HepG2 (cell line): ENCODE data around the gene NKX3-2. TPM values are rescaled to one million over a fixed set of nuclear protein-coding genes. Genes with fewer than 3 reads are reported as not detected.

Experiments
- ATAC-seq: fragments of 200-7000 bp; cut with Tn5 transposase; 3 replicates; pipeline ENCODE4 v1.9.1; 2020; ENCODE audit warnings: mild to moderate bottlenecking, moderate library complexity
- BruUV-seq: library from RNA; stranded (reverse); fragments of 400-500 nt; replicated peaks from 2 replicates; lab custom pipeline; 2021; lab: Mats Ljungman, UMichigan
- CTCF ChIA-PET: fragments of 300-600 bp; formaldehyde crosslinking; extraction: SDS; loops from one replicate; lab custom pipeline; 2021; ENCODE audit warnings: low total read pairs, inconsistent platforms, low intra/inter-chr PET ratio; lab: Yijun Ruan, JAX
- POLR2A ChIA-PET: fragments of 350-600 bp; sonication (Branson Sonifier 250); formaldehyde crosslinking; loops from one replicate; lab custom pipeline; 2020; ENCODE audit warnings: antibody characterized with exemption, inconsistent platforms; lab: Yijun Ruan, JAX
- DNase-seq: peaks from one replicate; pipeline ENCODE4 v3.0.0-alpha.2; 2015; ENCODE audit warnings: low spot score
- FAIRE-seq: peaks from 3 replicates; lab custom pipeline; 2011; peaks lifted over from hg19 to GRCh38; lab: Jason Lieb, UNC
- H2AFZ ChIP-seq: one replicate; pipeline ENCODE4 v1.6.1; 2011; ENCODE audit warnings: low read length, inconsistent platforms
- H3K27ac ChIP-seq: fragments of 300-600 bp; 3 replicates; pipeline ENCODE4 v1.8.0; 2011; ENCODE audit warnings: mixed run types, mild to moderate bottlenecking, mixed read lengths, low read length, inconsistent platforms; ENCODE audit not compliant: insufficient read depth; ENCODE audit errors: extremely low read length
- H3K27me3 ChIP-seq, 2 experiments: fragments of 200-600 bp in 1 of 2; 2 replicates in 1 of 2; 3 replicates in 1 of 2; pipeline versions ENCODE4 v1.6.0 to v1.8.0; 2011; ENCODE audit warnings: low read length in 2 of 2, mild to moderate bottlenecking in 2 of 2, moderate library complexity in 2 of 2, inconsistent platforms in 1 of 2; ENCODE audit not compliant: insufficient read depth in 2 of 2, control insufficient read depth in 1 of 2
- H3K36me3 ChIP-seq, 2 experiments: fragments of 200-600 bp in 1 of 2; replicated peaks in 1 of 2; 2 replicates in 1 of 2; 3 replicates in 1 of 2; pipeline versions ENCODE4 v1.5.1 to v1.8.0; 2011; ENCODE audit warnings: low read length in 2 of 2, inconsistent platforms in 1 of 2; ENCODE audit not compliant: insufficient read depth in 2 of 2, control insufficient read depth in 1 of 2
- H3K4me1 ChIP-seq: 2 replicates; pipeline ENCODE4 v1.5.1; 2012; ENCODE audit warnings: low read length, inconsistent platforms; ENCODE audit not compliant: insufficient read depth
- H3K4me2 ChIP-seq: 2 replicates; pipeline ENCODE4 v1.6.0; 2011; ENCODE audit warnings: low read depth, low read length, inconsistent platforms
- H3K4me3 ChIP-seq, 3 experiments: fragments of 200-600 bp in 1 of 3; sonication (generic), shearing (Covaris generic) in 1 of 3; replicated peaks in 1 of 3; 2 replicates each; pipeline ENCODE4 v1.5.1; 2011 to 2016; ENCODE audit warnings: low read length in 3 of 3, inconsistent platforms in 2 of 3, low read depth in 2 of 3, mild to moderate bottlenecking in 2 of 3, control low read depth in 1 of 3, mixed read lengths in 1 of 3; ENCODE audit not compliant: insufficient read depth in 1 of 3
- H3K79me2 ChIP-seq: one replicate; pipeline ENCODE4 v1.6.1; 2011; ENCODE audit warnings: low read length, inconsistent platforms; ENCODE audit not compliant: insufficient read depth
- H3K9ac ChIP-seq: 2 replicates; pipeline ENCODE4 v1.6.0; 2011; ENCODE audit warnings: mild to moderate bottlenecking, low read depth, low read length, inconsistent platforms; ENCODE audit not compliant: insufficient read depth
- H3K9me3 ChIP-seq: 2 replicates; pipeline ENCODE4 v1.5.1; 2012; ENCODE audit warnings: mild to moderate bottlenecking, low read length
- H4K20me1 ChIP-seq: 2 replicates; pipeline ENCODE4 v1.6.0; 2011; ENCODE audit warnings: inconsistent platforms, mild to moderate bottlenecking, low read length, moderate library complexity; ENCODE audit not compliant: insufficient read depth
- CBX1 ChIP-seq: IDR thresholded peaks from one replicate; pipeline ENCODE4 v1.6.1; 2016; ENCODE audit warnings: antibody characterized with exemption, low read depth
- CREB3 ChIP-seq: sonication (generic); formaldehyde crosslinking; IDR thresholded peaks from 2 replicates; pipeline ENCODE4 v1.5.0; 2020; ENCODE audit warnings: missing genetic modification reagents
- CSRNP2 ChIP-seq: sonication (generic); formaldehyde crosslinking; conservative IDR thresholded peaks from 2 replicates; pipeline ENCODE4 v1.8.0; 2022; ENCODE audit warnings: low read depth, missing genetic modification reagents
- FOXK2 ChIP-seq: fragments of 450-650 bp; IDR thresholded peaks from 2 replicates; pipeline ENCODE4 v1.6.1; 2016
- HMGXB4 ChIP-seq, 2 experiments: sonication (generic) in 1 of 2; formaldehyde crosslinking in 1 of 2; IDR thresholded peaks; 2 replicates each; pipeline versions ENCODE4 v1.4.0 to v1.6.1; 2018 to 2020; ENCODE audit warnings: missing genetic modification reagents in 2 of 2, borderline replicate concordance in 1 of 2, low read depth in 1 of 2, mild to moderate bottlenecking in 1 of 2, missing biosample characterization in 1 of 2
- HNRNPL ChIP-seq: fragments of 200-400 bp; formaldehyde crosslinking; IDR thresholded peaks from 2 replicates; pipeline ENCODE4 v1.6.1; 2017; ENCODE audit warnings: mild to moderate bottlenecking, low read depth, low read length
- SNAPC4 ChIP-seq: sonication (generic); formaldehyde crosslinking; IDR thresholded peaks from 2 replicates; pipeline ENCODE4 v1.4.0; 2020; ENCODE audit warnings: mild to moderate bottlenecking, missing genetic modification reagents
- WGBS: methylation state at CpG from one replicate; pipeline ENCODE4 v1.1.6; 2017; ENCODE audit warnings: low lambda C conversion rate; 5-methylcytosine and 5-hydroxymethylcytosine counted together
- in situ Hi-C: cut with HindIII; loops from 2 replicates; pipeline ENCODE4 v1.10.0; 2017; ENCODE audit warnings: low pct_unique_long_range_greater_than_20kb; ENCODE audit not compliant: extremely low pct_ligation_motif_present
- intact Hi-C: fragments of 100-400 bp; cut with micrococcal nuclease; formaldehyde crosslinking; loops from one replicate; pipeline ENCODE4 v1.10.0; 2022; ENCODE audit not compliant: unreplicated experiment
- polyA plus RNA-seq, 8 experiments: library from polyadenylated mRNA; depleted of rRNA in 3 of 8; stranded (reverse) in 7 of 8; unstranded in 1 of 8; fragments of >200 nt; fragmentation: Illumina TruSeq in 4 of 8; extraction: Trizol in 4 of 8; gene quantifications; 2 replicates each; pipeline versions ENCODE4 v1.2.1 to v1.2.3, GENCODE V29; 2011 to 2016; ENCODE audit warnings: low read depth in 4 of 8, missing spikeins in 1 of 8, mixed read lengths in 1 of 8; ENCODE audit not compliant: insufficient read depth in 1 of 8
- total RNA-seq, 5 experiments: library from RNA; depleted of rRNA; stranded (reverse); fragments of >200 nt; fragmentation: Illumina TruSeq; extraction: Trizol; gene quantifications; 2 replicates each; pipeline ENCODE4 v1.2.3, GENCODE V29; 2016; ENCODE audit warnings: low read depth in 1 of 5
- TF ChIP-seq, protein P1 (sequence below): sonication (generic); formaldehyde crosslinking; IDR thresholded peaks from 2 replicates; pipeline ENCODE4 v1.4.0; 2020; ENCODE audit warnings: missing genetic modification reagents, borderline replicate concordance
- TF ChIP-seq, protein P2 (sequence below): IDR thresholded peaks from 2 replicates; pipeline ENCODE4 v1.6.1; 2016; ENCODE audit warnings: mild to moderate bottlenecking, missing biosample characterization, missing genetic modification reagents

The NKX3-2 gene
- total and polyA plus RNA-seq, 2 of the 13 experiments (the other 11 are each of a cell fraction or from before 2014, with no cell fraction given), result 0.07 to 0.13 TPM

DNA sequence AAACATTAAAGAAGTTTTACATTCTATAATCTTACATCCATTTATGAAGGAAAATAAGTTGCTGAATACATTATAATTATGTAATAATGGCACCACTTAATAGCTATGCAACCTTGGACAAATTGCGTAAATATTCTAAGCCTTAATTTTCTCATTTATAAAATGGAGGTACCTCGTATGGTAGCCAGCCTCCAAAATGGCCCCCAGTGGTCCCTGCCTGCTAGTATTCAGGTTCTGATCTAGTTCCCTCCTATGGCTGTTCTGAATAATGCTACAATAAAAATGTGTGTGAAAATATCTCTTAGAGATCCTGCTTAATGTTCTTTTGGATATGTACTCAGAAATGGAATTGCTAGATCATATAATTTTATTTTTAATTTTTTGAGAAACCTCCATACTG lies 11.0 kb upstream of the NKX3-2 start:
- no peak for DNase-seq
- H3K4me2 ChIP-seq, result no peak overlapping the region
- no peaks in the 10 kb centered on the region for H3K4me1 ChIP-seq
- FAIRE-seq, result no peak
- H3K36me3 ChIP-seq, result no peaks in the 10 kb centered on the region
- no peak overlapping the region for H3K27ac ChIP-seq
- CTCF ChIA-PET, result no interaction called here
- H3K9ac ChIP-seq, result no peak overlapping the region
- ATAC-seq, result no peak
- H3K9me3 ChIP-seq, result no peaks in the 10 kb centered on the region
- intact Hi-C loops (no loop called here), in situ Hi-C loops (no loop called here)
- TF ChIP-seq CBX1, result no peak
- TF ChIP-seq, protein P1, sequence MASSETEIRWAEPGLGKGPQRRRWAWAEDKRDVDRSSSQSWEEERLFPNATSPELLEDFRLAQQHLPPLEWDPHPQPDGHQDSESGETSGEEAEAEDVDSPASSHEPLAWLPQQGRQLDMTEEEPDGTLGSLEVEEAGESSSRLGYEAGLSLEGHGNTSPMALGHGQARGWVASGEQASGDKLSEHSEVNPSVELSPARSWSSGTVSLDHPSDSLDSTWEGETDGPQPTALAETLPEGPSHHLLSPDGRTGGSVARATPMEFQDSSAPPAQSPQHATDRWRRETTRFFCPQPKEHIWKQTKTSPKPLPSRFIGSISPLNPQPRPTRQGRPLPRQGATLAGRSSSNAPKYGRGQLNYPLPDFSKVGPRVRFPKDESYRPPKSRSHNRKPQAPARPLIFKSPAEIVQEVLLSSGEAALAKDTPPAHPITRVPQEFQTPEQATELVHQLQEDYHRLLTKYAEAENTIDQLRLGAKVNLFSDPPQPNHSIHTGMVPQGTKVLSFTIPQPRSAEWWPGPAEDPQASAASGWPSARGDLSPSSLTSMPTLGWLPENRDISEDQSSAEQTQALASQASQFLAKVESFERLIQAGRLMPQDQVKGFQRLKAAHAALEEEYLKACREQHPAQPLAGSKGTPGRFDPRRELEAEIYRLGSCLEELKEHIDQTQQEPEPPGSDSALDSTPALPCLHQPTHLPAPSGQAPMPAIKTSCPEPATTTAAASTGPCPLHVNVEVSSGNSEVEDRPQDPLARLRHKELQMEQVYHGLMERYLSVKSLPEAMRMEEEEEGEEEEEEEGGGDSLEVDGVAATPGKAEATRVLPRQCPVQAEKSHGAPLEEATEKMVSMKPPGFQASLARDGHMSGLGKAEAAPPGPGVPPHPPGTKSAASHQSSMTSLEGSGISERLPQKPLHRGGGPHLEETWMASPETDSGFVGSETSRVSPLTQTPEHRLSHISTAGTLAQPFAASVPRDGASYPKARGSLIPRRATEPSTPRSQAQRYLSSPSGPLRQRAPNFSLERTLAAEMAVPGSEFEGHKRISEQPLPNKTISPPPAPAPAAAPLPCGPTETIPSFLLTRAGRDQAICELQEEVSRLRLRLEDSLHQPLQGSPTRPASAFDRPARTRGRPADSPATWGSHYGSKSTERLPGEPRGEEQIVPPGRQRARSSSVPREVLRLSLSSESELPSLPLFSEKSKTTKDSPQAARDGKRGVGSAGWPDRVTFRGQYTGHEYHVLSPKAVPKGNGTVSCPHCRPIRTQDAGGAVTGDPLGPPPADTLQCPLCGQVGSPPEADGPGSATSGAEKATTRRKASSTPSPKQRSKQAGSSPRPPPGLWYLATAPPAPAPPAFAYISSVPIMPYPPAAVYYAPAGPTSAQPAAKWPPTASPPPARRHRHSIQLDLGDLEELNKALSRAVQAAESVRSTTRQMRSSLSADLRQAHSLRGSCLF (CRISPR knock-in tag), result no peak
- TF ChIP-seq FOXK2, result no peak
- no peak for TF ChIP-seq CSRNP2 (CRISPR knock-in tag)
- TF ChIP-seq, protein P2, sequence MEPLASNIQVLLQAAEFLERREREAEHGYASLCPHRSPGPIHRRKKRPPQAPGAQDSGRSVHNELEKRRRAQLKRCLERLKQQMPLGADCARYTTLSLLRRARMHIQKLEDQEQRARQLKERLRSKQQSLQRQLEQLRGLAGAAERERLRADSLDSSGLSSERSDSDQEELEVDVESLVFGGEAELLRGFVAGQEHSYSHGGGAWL (CRISPR knock-in tag), result no peak
- TF ChIP-seq CREB3, result no peak
- no peak for TF ChIP-seq SNAPC4 (CRISPR knock-in tag)
- no peak for TF ChIP-seq HNRNPL
- TF ChIP-seq HMGXB4 (CRISPR knock-in tag; IDR thresholded peaks at IDR 0.05; ENCODE audit: borderline replicate concordance in 1 of 2, low read depth in 1 of 2), result no peak
- H2AFZ ChIP-seq, result no peak overlapping the region
- no peak overlapping the region for H3K4me3 ChIP-seq
- 45% methylated on average over 2 of the region's 2 CpGs for WGBS
- POLR2A ChIA-PET, result no interaction called here
- no TSS peak for BruUV-seq
- no peaks in the 10 kb centered on the region for H3K79me2 ChIP-seq
- no peaks in the 10 kb centered on the region for H3K27me3 ChIP-seq
- H4K20me1 ChIP-seq, result no peaks in the 10 kb centered on the region
